ENCODE measurements around the gene TSEN2.
"Not testable (repeated sequence)": the region's sequence is repeated elsewhere in the genome, so short reads cannot be mapped to it uniquely, and the experiment has no call there.

TSEN2 gene

DNA sequence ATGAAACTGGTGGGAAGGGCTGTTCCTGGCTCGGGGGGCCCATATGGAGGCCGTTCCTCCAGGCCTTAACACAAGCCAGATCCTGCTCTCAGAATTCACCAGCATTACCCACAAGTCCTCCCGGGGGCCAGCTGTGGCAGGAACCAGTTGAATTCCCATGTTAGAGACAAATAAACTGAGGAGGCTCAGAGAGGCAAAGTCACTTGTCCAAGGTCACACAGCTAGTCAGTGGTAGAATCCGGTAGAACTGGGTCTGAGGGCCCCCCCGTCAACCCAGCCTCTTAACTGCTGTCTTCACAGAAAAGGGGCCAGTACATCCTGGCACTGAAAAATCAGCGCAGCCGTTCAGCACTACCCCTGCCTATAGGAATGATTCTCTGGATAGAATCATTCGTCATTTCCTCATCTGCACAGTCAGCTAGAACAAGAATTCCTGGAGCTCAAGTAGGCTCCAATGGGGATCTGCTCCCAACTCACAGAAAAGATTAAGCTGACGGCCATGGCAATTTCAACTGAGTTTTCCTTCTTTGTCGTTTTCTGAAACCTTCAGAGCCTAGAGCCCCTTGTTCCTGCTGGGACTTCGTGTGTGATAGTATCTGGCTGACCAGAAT, 12.2 kb upstream of the TSEN2 start:
- DNase-seq (ENCODE audit: low read depth, low spot score): no peak

DNA sequence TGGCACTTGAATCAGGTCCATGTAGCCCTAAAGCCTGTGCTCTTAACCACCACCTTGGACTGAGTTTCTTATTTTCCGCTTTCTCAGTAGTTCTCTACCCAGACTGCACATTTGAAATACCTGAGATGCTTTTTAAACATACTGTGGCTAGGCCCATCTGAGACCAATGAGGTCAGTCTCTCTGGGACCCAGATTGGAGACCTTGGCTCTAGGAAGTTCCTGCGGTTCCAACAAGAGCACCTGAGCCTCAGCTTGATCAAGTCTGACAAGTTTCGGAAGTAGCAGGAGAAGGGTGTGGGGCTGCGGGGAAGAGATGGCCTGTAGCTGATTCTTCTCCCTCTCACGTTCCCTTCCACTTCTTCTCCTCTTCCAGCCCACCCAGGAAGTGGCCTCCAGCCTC, 11.5 kb upstream of the TSEN2 start:
- no peak for DNase-seq (ENCODE audit: low read depth, low spot score)

DNA sequence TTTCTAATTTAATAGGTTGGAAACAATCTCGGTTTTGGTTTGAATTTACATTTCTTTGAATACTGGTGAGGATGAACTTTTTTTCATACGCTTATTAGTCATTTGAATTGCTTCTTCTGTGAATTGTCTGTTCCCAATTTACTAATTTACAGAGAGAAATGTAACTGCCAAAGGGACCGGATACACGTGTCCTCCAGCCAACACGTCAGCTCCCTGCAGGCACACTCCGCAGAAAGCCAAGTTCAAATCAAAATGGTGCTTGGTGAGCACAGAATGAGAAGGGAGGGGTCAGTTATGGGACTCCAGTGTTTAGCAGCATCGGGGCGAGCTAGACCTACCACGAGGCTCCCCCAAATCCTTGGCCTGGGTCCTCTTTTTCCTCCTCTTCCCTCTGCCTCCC, 10.8 kb upstream of the TSEN2 start:
- DNase-seq (ENCODE audit: low read depth, low spot score): no peak

DNA sequence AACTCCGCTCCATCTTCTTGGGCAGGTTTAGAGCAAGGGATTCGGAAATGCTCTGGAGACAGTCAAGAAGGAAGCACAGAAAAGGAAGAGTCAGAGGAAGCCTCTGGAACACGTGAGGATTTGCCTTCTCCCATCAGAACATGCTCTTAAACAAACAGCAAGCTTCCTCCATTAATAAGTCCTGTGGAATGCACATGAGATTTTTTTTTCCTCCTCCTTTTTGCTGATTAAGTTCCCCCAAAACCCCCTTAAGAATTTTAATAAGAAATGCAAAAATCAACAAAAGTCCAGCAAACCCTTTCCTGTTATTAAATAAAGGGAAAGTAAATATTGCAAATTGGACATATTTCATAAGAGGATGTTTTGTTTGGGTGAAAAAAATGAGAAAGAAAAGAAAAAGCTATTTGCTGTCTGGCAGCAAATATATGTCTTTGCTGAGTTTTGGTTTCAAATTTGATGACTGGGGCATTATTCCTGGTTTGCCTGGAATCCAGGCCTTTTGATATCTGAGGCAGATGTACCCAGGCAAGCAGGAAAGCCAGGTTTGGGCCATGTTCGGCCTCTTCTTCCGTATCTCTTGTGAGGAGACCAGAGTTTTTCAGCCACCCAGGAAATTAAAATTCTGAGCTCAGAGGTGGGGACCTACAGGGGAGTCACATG, 7.9 kb upstream of the TSEN2 start:
- DNase-seq (ENCODE audit: low read depth, low spot score): no peak

DNA sequence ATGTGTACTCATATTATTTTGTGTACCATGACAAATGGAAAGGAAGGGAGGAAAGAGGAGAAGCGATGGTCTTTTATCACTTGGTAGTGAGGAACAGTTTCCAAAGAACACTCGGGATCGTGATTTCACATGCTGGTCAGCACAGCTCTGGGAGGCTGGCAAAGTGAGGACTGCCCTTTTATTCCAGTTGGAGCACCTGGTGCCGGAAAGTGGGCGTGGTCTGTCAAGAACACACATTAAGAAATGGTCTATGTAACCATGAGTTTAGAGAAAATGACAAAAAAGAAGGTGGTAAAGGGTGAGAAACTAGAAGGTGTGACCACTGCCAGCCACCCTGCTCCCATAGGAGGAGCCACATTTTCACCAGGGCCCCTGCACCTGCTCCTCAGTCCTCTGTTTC, 7.0 kb upstream of the TSEN2 start:
- DNase-seq (ENCODE audit: low read depth, low spot score): no peak

DNA sequence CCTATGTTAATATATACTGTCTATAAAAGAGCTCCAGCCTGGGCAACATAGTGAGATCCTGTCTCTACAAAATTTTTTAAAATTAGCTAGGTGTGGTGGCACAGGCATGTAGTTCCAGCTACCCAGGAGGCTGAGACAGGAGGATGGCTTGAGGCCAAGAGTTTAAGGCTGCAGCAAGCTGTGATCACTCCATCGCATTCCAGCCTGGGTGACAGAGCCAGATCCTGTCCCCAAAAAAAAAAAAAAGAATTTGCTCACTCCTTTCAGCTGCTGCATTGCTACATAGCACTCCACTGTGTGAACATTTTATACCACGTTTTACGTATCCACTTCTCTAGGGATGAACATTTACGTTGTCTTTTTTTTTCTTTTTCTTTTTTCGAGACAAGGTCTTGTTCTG, 6.0 kb upstream of the TSEN2 start:
- no peak for DNase-seq (ENCODE audit: low read depth, low spot score)

DNA sequence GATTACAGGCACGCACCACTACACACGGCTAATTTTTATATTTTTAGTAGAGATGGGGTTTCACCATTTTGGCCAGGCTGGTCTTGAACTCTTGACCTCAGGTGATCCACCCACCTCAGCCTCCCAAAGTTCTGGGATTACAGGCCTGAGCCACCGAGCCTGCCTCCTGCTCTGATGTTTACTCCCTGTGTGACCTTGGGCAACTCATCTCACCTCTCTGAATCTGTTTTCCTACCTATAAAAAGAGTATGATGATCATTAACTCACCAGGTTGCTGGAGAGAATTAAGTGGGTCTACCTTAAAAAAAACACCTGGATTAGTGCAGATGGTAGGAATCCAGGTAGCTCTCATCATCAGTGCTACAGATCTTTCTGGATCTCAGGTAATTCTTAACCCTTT, 5.1 kb upstream of the TSEN2 start:
- not testable (repeated sequence) for DNase-seq (ENCODE audit: low read depth, low spot score)

DNA sequence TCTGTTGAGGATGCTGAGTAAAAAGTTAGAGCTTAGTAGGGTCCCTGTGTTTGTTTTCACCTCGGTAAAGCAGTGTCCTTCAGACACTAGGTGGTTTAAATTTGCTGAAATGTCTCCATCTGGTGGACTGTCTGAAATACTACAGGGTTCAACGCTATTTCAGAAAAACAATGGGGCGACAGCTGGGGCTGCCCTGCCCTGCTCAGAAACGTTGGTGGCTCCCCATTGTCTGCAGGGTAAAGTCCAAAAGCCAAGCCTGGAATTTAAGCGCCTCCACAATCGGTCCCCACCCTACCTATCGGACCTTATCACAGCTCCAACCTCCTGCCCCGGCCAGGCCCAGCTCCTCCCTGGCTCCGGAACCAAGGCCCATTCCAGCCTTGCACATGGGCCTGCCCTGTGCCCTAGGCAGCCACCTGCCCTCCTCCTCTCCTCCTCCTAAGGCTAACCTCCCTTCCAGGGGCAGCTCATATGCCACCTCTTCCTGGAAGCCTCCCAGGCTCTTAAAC, 4.3 kb upstream of the TSEN2 start:
- DNase-seq (ENCODE audit: low read depth, low spot score): no peak

DNA sequence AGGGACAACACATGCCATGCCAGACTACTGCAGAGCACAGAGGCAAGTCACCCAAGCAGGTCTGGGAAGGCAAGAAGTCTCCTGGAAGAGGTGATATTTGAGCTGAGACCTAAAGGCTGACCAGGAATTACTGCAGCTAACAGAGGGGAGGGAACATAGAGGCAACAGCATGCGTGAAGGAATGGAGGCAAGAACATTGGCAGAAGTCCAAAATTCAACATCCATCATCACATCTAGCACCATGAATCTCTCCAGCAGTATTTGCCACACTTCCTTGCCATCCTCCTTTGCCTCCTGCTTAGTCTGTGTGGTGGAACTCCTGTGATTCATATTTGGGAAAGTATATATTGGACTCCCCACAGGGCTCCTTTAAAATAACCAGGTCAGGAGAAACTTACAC, 870 bp upstream of the TSEN2 start:
- DNase-seq (ENCODE audit: low read depth, low spot score): no peak

DNA sequence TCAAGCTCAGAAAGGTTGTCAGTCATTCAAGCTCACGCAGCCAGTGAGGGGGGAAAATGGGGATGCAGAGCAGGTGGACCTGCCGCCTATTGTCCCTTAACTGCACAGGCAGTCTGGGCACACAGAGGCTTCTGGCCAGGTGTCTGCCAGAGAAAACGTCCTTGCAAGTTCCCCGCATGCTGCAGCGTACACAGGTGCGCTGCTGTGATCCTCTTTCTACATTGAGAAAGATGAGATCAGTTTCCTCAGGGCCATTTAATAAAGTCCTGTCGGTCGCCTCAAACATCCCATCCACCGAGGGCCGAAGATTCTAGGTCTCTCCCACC, 445 bp upstream of the TSEN2 start:
- no peak for DNase-seq (ENCODE audit: low read depth, low spot score)

DNA sequence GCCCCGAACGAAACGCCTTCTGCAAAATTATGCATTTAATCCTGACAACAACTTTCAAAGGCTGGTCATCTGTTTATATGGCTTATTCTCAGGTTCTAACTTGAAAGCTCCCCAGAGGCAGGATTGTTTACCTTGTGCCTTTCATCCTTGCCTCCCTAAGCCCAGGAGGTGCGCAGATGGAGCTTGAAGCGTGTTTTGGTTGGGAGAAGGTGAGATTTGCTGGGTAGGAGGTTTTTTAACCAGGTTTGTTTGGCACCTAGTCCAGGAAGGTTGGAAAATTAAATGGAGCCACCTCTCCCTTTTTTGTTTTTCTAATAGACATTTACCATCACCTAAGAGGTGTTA, 675 bp downstream of the TSEN2 start:
- DNase-seq (ENCODE audit: low read depth, low spot score): no peak

DNA sequence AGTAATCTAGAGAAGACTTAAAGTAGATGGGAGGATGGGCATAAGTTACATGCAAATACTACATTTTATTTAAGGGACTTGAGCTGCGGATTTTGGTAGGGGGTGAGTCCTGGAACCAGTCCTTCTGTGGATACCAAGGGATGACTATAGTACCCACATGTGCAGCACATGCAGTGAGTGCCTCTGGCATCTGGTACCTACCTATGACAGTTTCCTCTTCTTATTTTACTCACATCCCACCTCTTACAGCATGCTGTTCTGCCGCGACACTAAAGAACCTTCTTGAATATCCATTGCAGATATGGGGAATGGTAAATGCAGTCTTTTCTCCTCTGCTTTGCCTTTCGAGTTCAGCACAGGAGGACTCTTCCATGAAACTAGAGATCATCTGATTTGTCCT, 1.7 kb downstream of the TSEN2 start:
- no peak for DNase-seq (ENCODE audit: low read depth, low spot score)

DNA sequence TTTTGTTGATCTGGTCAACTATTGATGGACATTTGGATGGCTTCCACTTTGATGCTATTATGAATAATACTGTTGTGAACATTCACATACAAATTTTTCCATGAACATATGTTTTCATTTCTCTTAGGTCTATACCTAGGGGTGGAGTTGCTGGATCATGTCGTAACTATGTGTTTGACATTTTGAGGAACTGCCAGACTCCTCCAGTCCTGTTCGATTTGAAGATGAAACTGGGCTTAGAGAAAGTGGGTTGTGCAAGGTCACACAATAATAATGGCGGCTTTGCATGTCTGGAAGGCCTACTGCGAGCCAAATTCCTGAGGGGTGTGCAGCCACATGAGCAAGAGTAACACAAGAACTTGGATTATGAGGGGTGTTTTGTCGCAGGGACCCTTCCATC, 2.6 kb downstream of the TSEN2 start:
- DNase-seq (ENCODE audit: low read depth, low spot score): no peak

DNA sequence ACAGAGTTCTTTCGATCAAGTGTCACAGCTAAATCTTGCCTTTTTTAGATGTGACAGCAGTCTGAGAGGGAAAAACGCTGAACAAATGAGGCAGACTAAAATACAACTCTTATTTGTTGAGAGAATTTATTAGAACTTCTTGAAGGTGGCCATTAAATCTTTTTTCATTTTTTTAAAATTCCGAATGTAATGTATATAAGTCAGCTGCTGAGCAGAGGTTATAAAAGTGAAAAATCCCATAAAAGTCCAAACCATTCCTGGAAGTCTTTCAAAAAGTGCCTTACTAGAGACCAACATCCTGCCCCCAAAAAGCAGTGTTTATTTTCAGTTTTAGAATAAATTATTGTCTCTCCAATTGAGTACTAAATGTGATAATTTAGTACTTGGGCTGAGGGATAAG, 3.1 kb downstream of the TSEN2 start:
- DNase-seq (ENCODE audit: low read depth, low spot score): no peak

DNA sequence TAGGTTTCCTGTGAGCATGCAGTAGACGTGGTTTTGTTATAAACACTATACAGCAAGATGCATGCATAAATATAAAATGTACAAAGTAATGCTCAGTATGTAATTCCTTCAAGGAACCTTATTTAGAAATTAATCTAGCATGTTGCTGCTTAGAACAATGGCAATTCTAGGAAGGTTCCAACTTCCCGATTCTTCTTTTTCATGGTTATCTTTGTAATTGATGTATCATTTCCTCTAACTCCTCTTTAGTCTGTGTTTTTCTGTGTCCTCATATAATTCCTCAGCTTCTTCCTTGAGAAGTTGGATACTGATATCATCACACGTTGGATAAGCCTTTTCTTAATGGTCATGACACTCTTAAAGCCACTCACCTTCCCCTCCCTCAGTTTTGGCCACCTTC, 3.5 kb downstream of the TSEN2 start:
- no peak for DNase-seq (ENCODE audit: low read depth, low spot score)

DNA sequence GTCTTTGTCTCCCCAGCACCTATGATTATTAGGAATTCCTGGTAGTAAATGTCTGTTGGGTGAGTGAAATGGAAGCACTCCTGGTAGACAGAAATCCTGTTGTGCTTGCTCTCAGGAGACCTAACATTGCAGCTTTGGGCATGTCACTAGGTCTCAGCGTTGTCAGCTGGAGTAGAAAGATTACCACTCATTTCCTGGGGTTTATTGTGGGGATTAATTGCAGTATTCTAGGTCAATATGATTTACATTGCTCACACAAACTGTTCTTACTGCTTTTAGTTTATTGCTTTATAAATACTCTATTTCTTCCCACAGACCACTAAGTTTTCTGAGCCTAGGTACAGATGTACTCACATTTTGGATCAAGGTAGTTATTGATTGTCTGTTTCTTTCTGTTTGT, 5.1 kb downstream of the TSEN2 start:
- DNase-seq (ENCODE audit: low read depth, low spot score): no peak

DNA sequence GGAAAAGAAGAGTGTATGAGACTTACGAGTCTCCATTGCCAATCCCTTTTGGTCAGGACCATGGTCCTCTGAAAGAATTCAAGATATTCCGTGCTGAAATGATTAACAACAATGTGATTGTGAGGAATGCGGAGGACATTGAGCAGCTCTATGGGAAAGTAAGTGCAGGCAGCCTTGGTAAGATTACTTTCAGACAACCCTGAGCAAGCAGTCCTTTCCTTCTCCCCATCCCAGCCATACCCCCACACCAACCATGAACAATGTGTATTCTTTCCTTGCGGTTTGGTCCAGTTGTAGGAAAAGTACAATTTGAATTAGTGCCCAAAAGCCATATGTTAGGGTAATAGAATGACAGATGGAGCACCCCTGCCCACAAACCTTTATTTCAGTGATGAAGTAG, 5.6 kb downstream of the TSEN2 start:
- DNase-seq (ENCODE audit: low read depth, low spot score): no peak

DNA sequence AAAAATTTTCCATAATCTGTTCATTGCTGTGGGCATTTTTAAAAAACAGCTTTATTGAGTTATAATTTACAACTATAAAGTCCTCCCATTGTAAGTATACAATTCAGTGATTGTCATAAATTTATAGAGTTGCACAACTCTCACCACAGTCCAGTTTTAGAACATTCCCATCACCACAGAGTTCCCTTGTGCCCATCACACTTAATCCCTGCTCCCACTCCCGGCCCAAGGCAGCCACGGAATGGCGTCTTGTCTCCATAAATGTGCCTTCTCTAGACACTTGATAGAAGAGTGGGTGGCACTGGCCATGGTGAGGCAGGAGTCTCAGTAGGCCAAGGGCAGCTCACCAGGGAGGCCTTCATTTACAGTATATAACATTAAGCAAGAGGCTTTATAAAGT, 6.3 kb downstream of the TSEN2 start:
- no peak for DNase-seq (ENCODE audit: low read depth, low spot score)

DNA sequence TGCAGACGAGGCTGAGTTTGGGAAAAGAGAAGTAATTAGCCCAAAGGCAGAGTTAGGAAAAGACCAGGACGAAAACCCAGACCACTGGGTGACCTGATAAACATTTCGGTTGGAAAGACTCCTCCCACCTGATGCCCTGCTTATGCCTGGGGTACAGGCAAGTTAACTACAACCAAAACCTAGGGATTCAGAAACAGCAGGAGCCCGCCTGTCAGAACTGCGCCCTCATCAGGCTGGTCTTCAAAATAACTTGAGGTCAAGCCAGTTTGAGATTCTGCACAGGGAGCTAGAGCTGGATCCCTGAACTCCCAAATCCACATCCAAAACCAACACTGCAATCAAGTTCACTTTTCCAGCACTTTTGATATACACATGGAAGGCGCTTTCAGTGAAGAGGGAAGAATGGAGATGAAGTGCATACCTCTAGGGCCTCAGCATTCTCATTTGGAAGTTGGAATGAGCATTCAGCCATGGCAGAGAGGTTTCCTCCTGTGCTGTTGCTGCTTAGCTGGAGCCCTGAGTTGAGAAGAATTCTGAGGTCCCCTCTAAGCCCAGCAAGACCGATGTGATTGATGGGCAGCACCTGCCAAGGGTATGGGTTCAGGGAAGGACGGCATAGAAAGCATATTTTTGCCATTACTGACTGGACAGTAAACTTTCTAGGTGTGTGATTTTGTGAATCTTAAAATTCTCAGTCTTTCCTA, 11.6 kb downstream of the TSEN2 start:
- DNase-seq (ENCODE audit: low read depth, low spot score): no peak

DNA sequence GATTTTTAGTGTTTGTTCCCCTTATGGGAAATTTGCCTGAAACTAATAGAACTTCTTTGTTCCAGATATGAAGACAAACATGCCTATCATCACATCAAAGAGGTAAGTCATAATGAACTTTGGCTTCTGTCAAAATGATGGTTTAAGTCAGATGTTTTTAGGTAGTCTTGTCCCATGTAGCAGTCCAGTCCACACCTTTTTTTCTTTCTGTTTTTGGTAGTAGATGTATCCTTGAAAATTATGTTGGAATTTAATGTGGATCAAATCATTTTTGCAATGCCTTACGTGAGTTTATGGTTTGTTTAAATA, 12.1 kb downstream of the TSEN2 start:
- no peak for DNase-seq (ENCODE audit: low read depth, low spot score)

DNA sequence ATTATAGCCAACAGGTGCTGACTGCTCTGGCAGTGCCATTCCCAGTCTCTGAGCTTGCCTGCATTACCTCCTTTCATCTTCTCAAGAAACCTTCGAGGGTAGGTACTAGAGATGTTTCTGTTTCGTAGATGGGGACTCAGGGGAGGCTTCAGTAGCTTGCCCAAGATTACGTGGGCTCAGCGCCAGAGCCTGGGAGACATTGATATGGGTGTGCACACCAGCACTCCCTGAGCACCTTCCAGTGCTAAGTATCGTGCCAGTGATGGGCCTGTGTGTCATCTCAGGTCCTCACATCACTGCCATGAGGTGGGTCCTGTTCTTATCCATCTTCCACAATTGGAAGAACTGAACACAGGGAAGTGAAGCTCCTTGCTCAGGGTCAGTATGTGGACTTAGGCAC, 15.2 kb downstream of the TSEN2 start:
- DNase-seq (ENCODE audit: low read depth, low spot score): no peak

DNA sequence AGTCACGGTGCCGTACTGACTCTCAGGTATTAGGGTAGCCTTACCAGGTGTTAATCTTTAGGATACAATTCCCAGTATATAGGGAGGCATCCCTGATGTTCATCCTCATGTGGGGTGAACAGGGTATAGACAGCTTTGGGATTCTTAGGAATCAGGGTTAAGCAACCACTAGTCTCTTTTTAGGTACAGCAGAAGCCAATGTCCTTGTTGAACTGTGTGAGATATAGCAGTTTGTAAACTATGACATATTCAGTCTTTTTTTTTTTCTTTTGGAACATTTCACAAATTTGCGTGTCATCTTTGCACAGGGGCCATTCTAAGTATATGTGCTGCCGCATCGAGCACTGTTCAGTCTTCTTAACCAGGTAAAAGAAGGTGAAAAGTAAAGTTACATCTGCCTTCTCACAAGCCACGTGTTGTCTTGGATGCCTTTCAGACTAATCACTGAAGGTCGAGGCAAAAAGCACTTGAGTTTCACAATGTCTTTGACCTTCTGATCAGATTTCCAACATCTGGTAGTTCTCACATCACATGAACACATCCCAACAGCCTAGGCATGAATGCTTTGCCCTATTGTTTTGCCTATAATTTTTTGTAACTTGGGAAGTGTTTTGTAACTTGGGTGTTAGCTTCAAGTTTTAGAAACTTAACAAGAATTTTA, 17.2 kb downstream of the TSEN2 start:
- DNase-seq (ENCODE audit: low read depth, low spot score): no peak
